DOHH2 (cell line): ENCODE data around the gene UBE2Z.
A peak's percentile ranks its signal among the peaks of the same experiment; 100 is the strongest.

Experiments
- H3F3A ChIP-seq: fragments of 200-600 bp; sonication (generic), shearing (Covaris generic); 2 replicates; pipeline ENCODE4 v1.6.0; 2016; ENCODE audit warnings: antibody characterized with exemption, mild to moderate bottlenecking; ENCODE audit not compliant: control insufficient read depth, insufficient read depth
- H3K27ac ChIP-seq: fragments of 200-600 bp; sonication (generic); 2 replicates; pipeline ENCODE4 v1.5.1; 2014; ENCODE audit warnings: low read depth, mild to moderate bottlenecking, low read length, moderate library complexity
- H3K27me3 ChIP-seq: fragments of 200-600 bp; sonication (generic); 2 replicates; pipeline ENCODE4 v1.6.1; 2014; ENCODE audit warnings: mild to moderate bottlenecking, low read length, mixed read lengths; ENCODE audit not compliant: control insufficient read depth
- H3K36me3 ChIP-seq: fragments of 200-600 bp; sonication (generic); 2 replicates; pipeline ENCODE4 v1.6.1; 2014; ENCODE audit warnings: mild to moderate bottlenecking, low read length, moderate library complexity, mixed read lengths; ENCODE audit not compliant: control insufficient read depth
- H3K4me1 ChIP-seq: fragments of 200-600 bp; sonication (generic); 2 replicates; pipeline ENCODE4 v1.6.1; 2014; ENCODE audit warnings: mild to moderate bottlenecking, low read length, mixed read lengths; ENCODE audit not compliant: control insufficient read depth
- H3K4me2 ChIP-seq: fragments of 200-600 bp; sonication (generic); 2 replicates; pipeline ENCODE4 v1.6.0; 2014; ENCODE audit warnings: mild to moderate bottlenecking, low read length, moderate library complexity
- H3K4me3 ChIP-seq: fragments of 200-600 bp; sonication (generic); 2 replicates; pipeline ENCODE4 v1.5.1; 2014; ENCODE audit warnings: mild to moderate bottlenecking, low read length, mixed read lengths
- H3K79me2 ChIP-seq: fragments of 200-600 bp; sonication (generic); 2 replicates; pipeline ENCODE4 v1.6.1; 2014; ENCODE audit warnings: mild to moderate bottlenecking, low read length, mixed read lengths; ENCODE audit not compliant: control insufficient read depth
- H3K9me2 ChIP-seq: fragments of 200-600 bp; sonication (generic); replicated peaks from 2 replicates; pipeline ENCODE4 v1.6.1; 2014; ENCODE audit warnings: mild to moderate bottlenecking, low read length, mixed read lengths; ENCODE audit not compliant: control insufficient read depth
- H3K9me3 ChIP-seq: fragments of 200-600 bp; sonication (generic); 2 replicates; pipeline ENCODE4 v1.6.1; 2014; ENCODE audit warnings: antibody characterized with exemption, low read length, mixed read lengths; ENCODE audit not compliant: control insufficient read depth, insufficient read depth
- H4K20me1 ChIP-seq: fragments of 200-600 bp; sonication (generic); 2 replicates; pipeline ENCODE4 v1.6.0; 2014; ENCODE audit warnings: low read depth, mild to moderate bottlenecking, antibody characterized with exemption, low read length, moderate library complexity; ENCODE audit not compliant: control insufficient read depth, insufficient read depth
- CTCF ChIP-seq: fragments of 200-600 bp; sonication (generic); IDR thresholded peaks from one replicate; pipeline ENCODE4 v1.5.1; 2014; ENCODE audit warnings: antibody characterized with exemption, mild to moderate bottlenecking, low read depth, low read length; ENCODE audit not compliant: poor library complexity, severe bottlenecking
- EZH2phosphoT487 ChIP-seq: fragments of 200-600 bp; sonication (generic); IDR thresholded peaks from 2 replicates; pipeline ENCODE4 v1.6.1; 2017; ENCODE audit warnings: borderline replicate concordance, mild to moderate bottlenecking, antibody characterized with exemption, low read length, moderate library complexity, mixed read lengths

Gene UBE2Z

GRCh38 chr17:48908047-48908843, at the start of gene UBE2Z:
Gene UBE2Z, plus strand, starts transcription at chr17:48908407. Its CDS starts 97 bp downstream, at chr17:48908504.
- Histone ChIP-seq H3K36me3 (peaks cover 42% of the 10 kb centered on the region), H4K20me1 (peaks cover 31% of the 10 kb centered on the region), H3K79me2 (peaks cover 65% of the 10 kb centered on the region), H3K4me1 (peaks cover 28% of the 10 kb centered on the region), H3F3A (no peaks in the 10 kb centered on the region), H3K4me2 (peak within 1 kb of the TSS; percentile 75), H3K4me3 (peak within 1 kb of the TSS; percentile 89), H3K9me3 (no peaks in the 10 kb centered on the region), H3K27me3 (no peaks in the 10 kb centered on the region), H3K27ac (peak within 1 kb of the TSS; percentile 77), H3K9me2 (no peaks in the 10 kb centered on the region)
- no peak for TF ChIP-seq EZH2phosphoT487
- TF ChIP-seq CTCF = peak; percentile 47

GRCh38 chr17:48860034-48860433, 48.2 kb upstream of the UBE2Z start:
- H3K4me3 ChIP-seq = no peak overlapping the region
- no peaks in the 10 kb centered on the region for H3F3A ChIP-seq
- TF ChIP-seq EZH2phosphoT487 (no peak), CTCF (no peak)
- H3K27me3 ChIP-seq = no peaks in the 10 kb centered on the region
- no peaks in the 10 kb centered on the region for H3K4me1 ChIP-seq
- H3K27ac ChIP-seq = no peak overlapping the region
- no peaks in the 10 kb centered on the region for H3K36me3 ChIP-seq
- no peak overlapping the region for H3K4me2 ChIP-seq
- no peaks in the 10 kb centered on the region for H3K9me2 ChIP-seq
- H3K79me2 ChIP-seq = no peaks in the 10 kb centered on the region
- H3K9me3 ChIP-seq = no peaks in the 10 kb centered on the region
- H4K20me1 ChIP-seq = no peaks in the 10 kb centered on the region

GRCh38 chr17:48860456-48860855, 47.8 kb upstream of the UBE2Z start:
- TF ChIP-seq CTCF = no peak
- no peak for TF ChIP-seq EZH2phosphoT487
- H3K4me2 ChIP-seq = no peak overlapping the region

More at GRCh38 chr17:48860456-48860855, 47.8 kb upstream of the UBE2Z start:
- Histone ChIP-seq H3K4me1 (no peaks in the 10 kb centered on the region), H3K9me2 (no peaks in the 10 kb centered on the region), H3K27me3 (no peaks in the 10 kb centered on the region), H3K4me3 (no peak overlapping the region), H3F3A (no peaks in the 10 kb centered on the region), H3K27ac (no peak overlapping the region), H4K20me1 (no peaks in the 10 kb centered on the region), H3K79me2 (no peaks in the 10 kb centered on the region), H3K9me3 (no peaks in the 10 kb centered on the region), H3K36me3 (no peaks in the 10 kb centered on the region)
